ENCODE measurements around the gene MCF2L2. TPM values are rescaled to one million over a fixed set of nuclear protein-coding genes. Genes with fewer than 3 reads are reported as not detected.

Gene MCF2L2
- polyA plus RNA-seq, 1 donor, result 2.4 TPM

DNA sequence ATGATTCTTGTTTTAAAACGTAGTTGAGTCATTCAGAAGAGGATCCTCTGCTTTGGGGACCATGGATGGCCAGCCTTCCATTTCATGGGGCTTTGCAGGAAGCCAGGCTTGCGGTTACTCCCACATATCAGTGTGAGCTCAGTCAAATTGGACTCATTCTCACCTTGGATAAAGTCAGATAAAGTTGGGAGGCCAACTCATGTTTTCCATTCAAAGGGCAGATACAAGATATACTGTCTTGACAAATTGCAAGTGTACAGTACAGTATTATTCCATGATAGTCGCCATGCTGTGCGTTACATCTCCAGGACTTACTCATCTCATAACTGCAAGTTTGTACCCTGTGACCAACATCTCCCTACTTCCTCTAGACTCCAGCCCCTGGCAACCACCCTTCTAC is 200.8 kb downstream of the MCF2L2 start:
- WGBS (ENCODE audit: insufficient coverage, low lambda C conversion rate), result no CpG with 5 or more reads among the region's 4 CpGs
- Histone ChIP-seq H3K9me3 (ENCODE audit: control insufficient read depth, low read depth, low read length) (no peaks in the 10 kb centered on the region), H3K27ac (ENCODE audit: low read length) (peak overlapping the region; percentile 80), H3K27me3 (ENCODE audit: control insufficient read depth, insufficient read depth, low read length) (no peaks in the 10 kb centered on the region), H3K4me3 (ENCODE audit: low read length) (no peak overlapping the region), H3K4me1 (ENCODE audit: control insufficient read depth, insufficient read depth, low read length) (peaks cover 44% of the 10 kb centered on the region), H3K36me3 (ENCODE audit: control insufficient read depth, insufficient read depth, low read length) (no peaks in the 10 kb centered on the region)
- DNase-seq, result peak in 1 of 2 donors; percentile 76

DNA sequence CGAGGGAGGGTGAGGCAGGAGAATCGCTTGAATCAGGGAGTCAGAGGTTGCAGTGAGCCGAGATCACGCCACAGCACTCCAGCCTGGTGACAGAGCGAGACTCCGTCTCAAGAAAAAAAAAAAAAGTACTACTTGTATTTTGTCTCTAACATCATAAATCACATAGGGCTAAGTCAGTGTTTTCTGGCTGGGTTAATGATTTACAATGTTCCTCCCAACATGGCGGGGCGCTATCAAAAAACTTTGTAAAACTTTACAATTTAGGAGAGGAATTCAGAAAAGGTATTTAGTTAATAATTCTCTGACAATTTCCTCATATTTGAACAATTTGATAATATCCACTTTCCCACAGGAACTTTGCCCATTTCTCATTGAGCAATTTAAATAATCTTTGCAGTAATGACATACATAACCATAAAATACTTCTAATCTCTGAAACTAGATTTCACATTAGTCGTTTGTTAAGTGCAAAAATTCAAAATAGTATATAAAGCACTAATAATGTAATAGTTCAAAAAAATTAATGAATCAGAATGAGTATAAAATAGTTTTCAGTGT is 202.0 kb downstream of the MCF2L2 start:
- H3K36me3 ChIP-seq (ENCODE audit: control insufficient read depth, insufficient read depth, low read length), result no peaks in the 10 kb centered on the region
- WGBS (ENCODE audit: insufficient coverage, low lambda C conversion rate), result 40% methylated on average over 1 of the region's 9 CpGs
- H3K9me3 ChIP-seq (ENCODE audit: control insufficient read depth, low read depth, low read length), result no peaks in the 10 kb centered on the region
- H3K27me3 ChIP-seq (ENCODE audit: control insufficient read depth, insufficient read depth, low read length), result no peaks in the 10 kb centered on the region
- H3K4me3 ChIP-seq (ENCODE audit: low read length), result no peak overlapping the region
- DNase-seq, result peak; percentile 84 to 97
- peak overlapping the region; percentile 80 for H3K27ac ChIP-seq (ENCODE audit: low read length)
- H3K4me1 ChIP-seq (ENCODE audit: control insufficient read depth, insufficient read depth, low read length), result peaks cover 56% of the 10 kb centered on the region

DNA sequence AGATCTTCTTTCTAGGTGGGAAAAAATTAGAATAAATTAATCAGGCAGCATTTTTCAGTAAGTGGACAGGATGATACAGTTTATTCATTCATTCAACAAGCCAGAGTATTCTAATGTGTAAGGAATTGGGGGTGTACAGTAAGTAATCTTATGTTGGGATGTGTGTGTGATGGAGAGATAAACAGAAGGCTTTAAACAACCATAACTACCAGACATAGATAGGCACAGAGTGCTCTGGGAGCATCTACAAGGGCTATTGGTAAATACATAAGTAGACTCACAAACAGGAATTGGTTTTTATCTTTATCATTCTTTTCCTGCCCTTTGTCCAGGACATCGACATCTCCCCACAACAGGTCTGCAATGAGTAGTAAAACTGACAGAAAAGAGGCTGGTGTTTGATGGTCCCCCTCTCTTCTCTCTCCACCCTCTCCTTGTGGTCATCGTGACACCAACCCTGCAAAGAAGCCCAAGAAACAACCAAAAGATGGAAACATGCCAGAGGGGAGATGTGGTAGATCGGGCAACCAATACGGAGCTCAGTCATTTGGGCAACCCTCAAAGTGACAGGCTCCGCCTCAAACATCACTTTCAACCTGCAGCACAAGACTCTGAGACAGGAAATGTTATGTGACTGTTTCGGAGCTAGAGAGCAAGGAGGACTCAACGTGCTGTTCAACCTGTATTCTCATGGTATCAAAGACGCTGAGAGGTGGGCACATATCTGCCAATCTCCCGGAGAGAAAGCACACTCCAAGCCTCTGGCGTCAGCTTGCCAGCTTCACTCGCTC is 204.0 kb downstream of the MCF2L2 start:
- peak overlapping the region; percentile 24 for H3K27ac ChIP-seq (ENCODE audit: low read length)
- WGBS (ENCODE audit: insufficient coverage, low lambda C conversion rate), result 80% methylated on average over 1 of the region's 11 CpGs

DNA sequence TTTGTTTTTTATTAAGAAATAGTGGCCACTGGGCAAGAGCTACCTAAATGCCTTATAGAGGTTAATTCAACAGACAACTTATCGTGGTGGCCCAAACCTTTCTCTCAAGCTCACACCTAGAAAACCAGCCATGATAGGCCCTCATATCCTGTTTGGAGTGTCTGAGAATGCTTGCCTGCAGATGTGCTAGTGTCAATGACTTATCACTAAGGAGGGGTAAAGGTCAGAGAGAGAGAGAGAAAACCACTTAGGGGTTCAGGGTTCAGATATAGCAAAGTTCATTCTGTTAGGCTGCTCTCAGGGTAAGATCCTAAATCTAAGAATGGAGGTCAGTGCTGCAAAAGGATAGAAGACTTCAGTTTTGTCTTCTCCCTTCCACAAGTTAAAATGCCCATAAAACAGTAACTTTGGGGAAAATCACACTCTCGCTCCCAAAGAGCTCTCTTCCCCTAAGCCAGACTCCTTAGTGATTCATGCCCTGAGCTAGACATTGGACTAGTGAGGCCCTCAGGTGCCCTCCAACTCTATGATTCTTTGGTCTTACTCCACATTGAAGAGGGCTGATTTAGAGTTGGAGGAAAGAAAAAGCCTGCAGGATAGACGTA is 205.7 kb downstream of the MCF2L2 start:
- H3K4me1 ChIP-seq (ENCODE audit: control insufficient read depth, insufficient read depth, low read length), result peaks cover 64% of the 10 kb centered on the region
- no CpG with 5 or more reads among the region's 3 CpGs for WGBS (ENCODE audit: insufficient coverage, low lambda C conversion rate)
- peak; percentile 72 to 86 for DNase-seq
- no peaks in the 10 kb centered on the region for H3K27me3 ChIP-seq (ENCODE audit: control insufficient read depth, insufficient read depth, low read length)
- H3K36me3 ChIP-seq (ENCODE audit: control insufficient read depth, insufficient read depth, low read length), result no peaks in the 10 kb centered on the region
- H3K4me3 ChIP-seq (ENCODE audit: low read length), result no peak overlapping the region
- no peaks in the 10 kb centered on the region for H3K9me3 ChIP-seq (ENCODE audit: control insufficient read depth, low read depth, low read length)
- peak overlapping the region; percentile 68 for H3K27ac ChIP-seq (ENCODE audit: low read length)

More for the DNA sequence above, 204.0 kb downstream of the MCF2L2 start:
- Histone ChIP-seq H3K4me1 (ENCODE audit: control insufficient read depth, insufficient read depth, low read length) (peaks cover 63% of the 10 kb centered on the region), H3K9me3 (ENCODE audit: control insufficient read depth, low read depth, low read length) (no peaks in the 10 kb centered on the region), H3K4me3 (ENCODE audit: low read length) (no peak overlapping the region), H3K27me3 (ENCODE audit: control insufficient read depth, insufficient read depth, low read length) (no peaks in the 10 kb centered on the region), H3K36me3 (ENCODE audit: control insufficient read depth, insufficient read depth, low read length) (no peaks in the 10 kb centered on the region)
- no peak for DNase-seq

DNA sequence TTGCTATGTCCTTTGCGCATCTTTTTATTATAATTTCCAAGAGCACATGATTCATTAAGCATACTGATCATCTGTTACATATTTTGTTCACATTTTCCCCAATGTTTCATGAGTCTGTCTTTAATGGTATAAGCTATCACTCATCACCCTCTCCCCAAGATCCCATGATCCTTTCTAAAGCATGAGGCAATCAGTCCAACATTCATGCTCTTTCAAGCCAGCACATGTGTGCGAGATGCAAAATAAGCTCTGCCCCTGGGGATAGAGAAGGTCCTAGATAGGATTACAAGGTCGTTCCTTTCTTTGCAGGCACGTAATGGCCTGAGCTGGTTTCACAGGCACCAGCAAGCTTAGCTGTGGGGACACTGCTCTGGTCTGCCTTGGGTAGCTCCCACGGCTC is 207.6 kb downstream of the MCF2L2 start:
- 100% methylated on average over 1 of the region's 5 CpGs for WGBS (ENCODE audit: insufficient coverage, low lambda C conversion rate)
- H3K27me3 ChIP-seq (ENCODE audit: control insufficient read depth, insufficient read depth, low read length), result no peaks in the 10 kb centered on the region
- DNase-seq, result no peak
- no peak overlapping the region for H3K27ac ChIP-seq (ENCODE audit: low read length)
- H3K4me1 ChIP-seq (ENCODE audit: control insufficient read depth, insufficient read depth, low read length), result peaks cover 55% of the 10 kb centered on the region
- no peaks in the 10 kb centered on the region for H3K36me3 ChIP-seq (ENCODE audit: control insufficient read depth, insufficient read depth, low read length)
- no peaks in the 10 kb centered on the region for H3K9me3 ChIP-seq (ENCODE audit: control insufficient read depth, low read depth, low read length)
- H3K4me3 ChIP-seq (ENCODE audit: low read length), result no peak overlapping the region

DNA sequence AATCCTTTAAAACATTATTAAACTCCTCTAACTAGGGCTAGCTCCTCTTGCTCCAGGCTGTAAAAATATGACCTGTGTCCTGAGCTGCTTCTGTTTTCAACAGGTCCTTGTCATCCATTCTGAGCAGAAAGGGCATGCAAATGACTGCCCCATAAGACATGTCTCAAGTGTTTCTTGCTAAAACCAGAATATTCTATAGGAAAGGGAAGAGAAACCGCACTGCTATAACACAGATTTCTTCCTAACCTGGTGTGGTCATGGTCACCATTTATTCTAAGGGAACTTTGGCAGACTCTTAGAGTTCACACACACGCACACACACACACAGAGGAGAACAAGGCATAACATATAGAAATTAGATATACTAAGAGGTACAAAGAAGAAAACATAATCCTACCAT is 209.6 kb downstream of the MCF2L2 start:
- whole genome bisulfite sequencing (ENCODE audit: insufficient coverage, low lambda C conversion rate), result no CpG with 5 or more reads among the region's 2 CpGs
- H3K4me3 ChIP-seq (ENCODE audit: low read length), result no peak overlapping the region
- no peaks in the 10 kb centered on the region for H3K9me3 ChIP-seq (ENCODE audit: control insufficient read depth, low read depth, low read length)
- no peak overlapping the region for H3K27ac ChIP-seq (ENCODE audit: low read length)
- no peak for DNase-seq
- no peaks in the 10 kb centered on the region for H3K27me3 ChIP-seq (ENCODE audit: control insufficient read depth, insufficient read depth, low read length)
- H3K4me1 ChIP-seq (ENCODE audit: control insufficient read depth, insufficient read depth, low read length), result peaks cover 40% of the 10 kb centered on the region
- H3K36me3 ChIP-seq (ENCODE audit: control insufficient read depth, insufficient read depth, low read length), result no peaks in the 10 kb centered on the region

DNA sequence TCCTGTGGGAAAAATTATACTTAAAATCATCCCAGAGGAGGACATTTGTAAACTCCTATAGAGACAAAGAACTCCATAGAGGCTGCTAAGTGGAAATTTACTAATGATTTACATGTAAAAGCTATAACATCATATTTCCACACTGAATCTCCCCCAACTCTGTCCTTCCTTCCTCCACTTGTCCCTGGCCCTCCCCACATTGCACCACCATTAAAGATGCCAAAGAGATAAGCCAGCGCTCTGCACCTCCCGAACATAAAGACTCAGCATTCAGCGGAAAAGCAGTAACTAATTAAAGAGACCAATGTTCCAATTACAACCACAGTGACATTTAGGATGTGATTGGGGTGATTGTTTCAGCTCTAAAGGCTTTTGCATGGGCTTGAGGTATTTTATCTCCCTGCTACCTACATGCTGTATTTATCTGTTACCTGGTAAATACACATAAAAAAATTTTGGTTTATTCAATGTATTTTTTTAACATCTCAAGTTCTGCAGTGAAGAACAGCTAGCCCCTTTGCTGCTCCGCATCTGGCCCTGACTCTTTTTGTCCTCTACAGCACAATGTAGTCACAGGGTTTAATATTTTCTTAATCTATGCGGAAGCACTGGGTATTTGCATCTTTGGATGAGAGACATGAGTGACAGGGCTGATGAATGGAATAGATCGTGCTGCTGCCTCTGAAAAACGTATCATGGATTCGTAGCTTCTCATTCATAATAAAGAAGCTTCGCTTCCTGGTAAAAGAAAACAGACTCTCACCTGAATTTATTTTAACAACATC is 210.7 kb downstream of the MCF2L2 start:
- Histone ChIP-seq H3K27ac (ENCODE audit: low read length) (peak overlapping the region; percentile 12), H3K9me3 (ENCODE audit: control insufficient read depth, low read depth, low read length) (no peaks in the 10 kb centered on the region), H3K4me1 (ENCODE audit: control insufficient read depth, insufficient read depth, low read length) (peaks cover 31% of the 10 kb centered on the region), H3K27me3 (ENCODE audit: control insufficient read depth, insufficient read depth, low read length) (no peaks in the 10 kb centered on the region), H3K4me3 (ENCODE audit: low read length) (no peak overlapping the region), H3K36me3 (ENCODE audit: control insufficient read depth, insufficient read depth, low read length) (no peaks in the 10 kb centered on the region)
- WGBS (ENCODE audit: insufficient coverage, low lambda C conversion rate), result 89% methylated on average over 3 of the region's 9 CpGs
- DNase-seq, result no peak

DNA sequence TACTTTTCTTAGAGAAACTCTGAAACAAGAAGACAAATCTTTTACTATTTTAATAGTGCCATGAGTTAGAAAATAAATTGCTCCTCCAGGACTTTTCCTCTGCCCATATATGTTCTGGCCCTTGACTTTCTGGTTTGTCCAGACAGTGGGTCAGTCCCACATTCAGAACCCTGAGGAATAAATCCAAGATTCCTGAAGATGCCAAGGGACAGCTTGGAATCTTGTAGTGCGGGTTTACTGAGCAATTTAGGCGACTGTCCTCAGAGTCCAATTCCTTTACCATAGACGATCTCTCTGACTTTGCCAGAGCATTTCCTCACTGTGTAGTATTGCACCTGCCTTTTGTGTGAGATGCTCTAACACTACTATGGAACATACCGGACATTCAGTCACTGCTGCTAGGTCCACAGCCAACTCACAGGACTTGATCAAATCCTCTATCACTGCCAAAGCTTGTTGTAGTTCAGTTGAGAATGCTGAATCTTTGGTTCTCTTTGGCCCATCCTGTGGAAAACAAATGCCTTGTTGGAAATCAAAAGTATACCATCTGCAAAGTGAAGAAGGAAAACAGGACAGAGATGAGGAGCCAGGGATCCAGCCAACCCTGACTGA is 212.7 kb downstream of the MCF2L2 start:
- peaks cover 30% of the 10 kb centered on the region for H3K4me1 ChIP-seq (ENCODE audit: control insufficient read depth, insufficient read depth, low read length)
- no peaks in the 10 kb centered on the region for H3K9me3 ChIP-seq (ENCODE audit: control insufficient read depth, low read depth, low read length)
- H3K27me3 ChIP-seq (ENCODE audit: control insufficient read depth, insufficient read depth, low read length), result no peaks in the 10 kb centered on the region
- no peak overlapping the region for H3K27ac ChIP-seq (ENCODE audit: low read length)
- no peaks in the 10 kb centered on the region for H3K36me3 ChIP-seq (ENCODE audit: control insufficient read depth, insufficient read depth, low read length)
- no peak for DNase-seq
- no CpG with 5 or more reads among the region's 4 CpGs for WGBS (ENCODE audit: insufficient coverage, low lambda C conversion rate)
- H3K4me3 ChIP-seq (ENCODE audit: low read length), result no peak overlapping the region

DNA sequence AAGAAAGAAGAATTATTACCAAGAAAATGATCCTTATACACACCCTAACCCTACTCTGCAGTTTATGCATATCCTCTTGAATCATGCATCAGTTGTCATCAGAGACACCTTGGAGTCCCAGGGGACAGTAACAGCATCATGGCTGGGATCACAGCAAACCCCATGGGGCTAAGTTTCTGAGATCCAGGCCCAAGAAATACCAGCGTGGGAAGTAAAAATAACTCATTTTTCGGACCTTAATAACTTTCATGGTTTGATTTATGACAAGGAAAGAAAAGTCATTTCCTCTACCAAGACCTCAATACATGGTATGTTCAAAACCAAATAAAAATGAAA is 214.2 kb downstream of the MCF2L2 start:
- Histone ChIP-seq H3K36me3 (ENCODE audit: control insufficient read depth, insufficient read depth, low read length) (no peaks in the 10 kb centered on the region), H3K4me3 (ENCODE audit: low read length) (no peak overlapping the region), H3K9me3 (ENCODE audit: control insufficient read depth, low read depth, low read length) (no peaks in the 10 kb centered on the region), H3K27me3 (ENCODE audit: control insufficient read depth, insufficient read depth, low read length) (no peaks in the 10 kb centered on the region), H3K4me1 (ENCODE audit: control insufficient read depth, insufficient read depth, low read length) (peaks cover 33% of the 10 kb centered on the region), H3K27ac (ENCODE audit: low read length) (peak overlapping the region; percentile 65)
- WGBS (ENCODE audit: insufficient coverage, low lambda C conversion rate), result 100% methylated on average over 2 of the region's 2 CpGs
- no peak for DNase-seq
